ENCODE measurements around the gene FOSL1. TPM values are rescaled to one million over a fixed set of nuclear protein-coding genes. Genes with fewer than 3 reads are reported as not detected.

The FOSL1 gene
- total RNA-seq, 1 donor from 2014 or later = not detected

DNA sequence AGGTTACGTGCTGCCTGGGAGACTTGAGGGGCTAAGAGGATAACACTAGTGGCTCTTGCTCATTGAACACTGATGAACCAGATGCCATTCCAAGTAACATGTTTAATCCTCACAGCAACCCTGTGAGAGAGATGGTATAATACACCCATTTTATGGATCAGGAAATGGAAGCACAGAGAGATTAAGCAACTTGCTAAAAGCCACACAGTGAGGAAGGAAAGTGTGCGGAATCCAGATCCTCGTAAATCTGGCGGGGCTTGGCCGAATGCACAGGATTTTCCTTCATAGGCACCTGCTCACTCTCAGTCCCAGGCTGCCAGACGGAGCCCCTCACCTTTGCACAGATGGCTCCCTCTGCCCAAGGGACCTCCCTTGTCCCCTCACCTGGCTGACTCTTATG, 7.7 kb upstream of the FOSL1 start:
- H3K4me3 Mint-ChIP-seq = peak overlapping the region; percentile 64
- Histone ChIP-seq H4K20me1 (ENCODE audit: low read depth) (no peaks in the 10 kb centered on the region), H3K36me3 (no peaks in the 10 kb centered on the region), H3K79me2 (ENCODE audit: low read depth) (no peaks in the 10 kb centered on the region), H3K9ac (no peak overlapping the region), H3K4me3 (no peak overlapping the region), H3K27me3 (peaks cover 67% of the 10 kb centered on the region), H3K9me3 (ENCODE audit: low read depth) (no peaks in the 10 kb centered on the region), H3K4me2 (no peak overlapping the region), H3K27ac (no peak overlapping the region), H3K4me1 (no peaks in the 10 kb centered on the region), H2AFZ (replicated peaks) (no peak overlapping the region), H3F3A (ENCODE audit: low read depth) (peaks cover 3% of the 10 kb centered on the region)
- no peak overlapping the region for H3K27ac Mint-ChIP-seq
- no peaks in the 10 kb centered on the region for H3K36me3 Mint-ChIP-seq
- peaks cover 8% of the 10 kb centered on the region for H3K27me3 Mint-ChIP-seq (ENCODE audit: insufficient read depth, low read depth)
- no peaks in the 10 kb centered on the region for H3K9me3 Mint-ChIP-seq
- peaks cover 20% of the 10 kb centered on the region for H3K4me1 Mint-ChIP-seq
- no peak for DNase-seq (ENCODE audit: low spot score)
- TF ChIP-seq EZH2phosphoT487 (IDR thresholded peaks at IDR 0.05) (no peak), EZH2 (IDR thresholded peaks at IDR 0.05) (no peak)
- TF ChIP-seq, protein P1, sequence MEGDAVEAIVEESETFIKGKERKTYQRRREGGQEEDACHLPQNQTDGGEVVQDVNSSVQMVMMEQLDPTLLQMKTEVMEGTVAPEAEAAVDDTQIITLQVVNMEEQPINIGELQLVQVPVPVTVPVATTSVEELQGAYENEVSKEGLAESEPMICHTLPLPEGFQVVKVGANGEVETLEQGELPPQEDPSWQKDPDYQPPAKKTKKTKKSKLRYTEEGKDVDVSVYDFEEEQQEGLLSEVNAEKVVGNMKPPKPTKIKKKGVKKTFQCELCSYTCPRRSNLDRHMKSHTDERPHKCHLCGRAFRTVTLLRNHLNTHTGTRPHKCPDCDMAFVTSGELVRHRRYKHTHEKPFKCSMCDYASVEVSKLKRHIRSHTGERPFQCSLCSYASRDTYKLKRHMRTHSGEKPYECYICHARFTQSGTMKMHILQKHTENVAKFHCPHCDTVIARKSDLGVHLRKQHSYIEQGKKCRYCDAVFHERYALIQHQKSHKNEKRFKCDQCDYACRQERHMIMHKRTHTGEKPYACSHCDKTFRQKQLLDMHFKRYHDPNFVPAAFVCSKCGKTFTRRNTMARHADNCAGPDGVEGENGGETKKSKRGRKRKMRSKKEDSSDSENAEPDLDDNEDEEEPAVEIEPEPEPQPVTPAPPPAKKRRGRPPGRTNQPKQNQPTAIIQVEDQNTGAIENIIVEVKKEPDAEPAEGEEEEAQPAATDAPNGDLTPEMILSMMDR (IDR thresholded peaks at IDR 0.05) = no peak

- no peaks in the 10 kb centered on the region for H3K36me3 Mint-ChIP-seq
- no peaks in the 10 kb centered on the region for H3K9me3 Mint-ChIP-seq
- peaks cover 15% of the 10 kb centered on the region for H3K27me3 Mint-ChIP-seq (ENCODE audit: insufficient read depth, low read depth)
Observed at GRCh38 chr11:65906602-65907001, 6.4 kb upstream of the FOSL1 start.

GRCh38 chr11:65903715-65904114, 3.5 kb upstream of the FOSL1 start:
- no peaks in the 10 kb centered on the region for H4K20me1 ChIP-seq (ENCODE audit: low read depth)
- no peak for DNase-seq (ENCODE audit: low spot score)
- H3K79me2 ChIP-seq (ENCODE audit: low read depth) = no peaks in the 10 kb centered on the region
- H3K27me3 ChIP-seq = peaks cover 100% of the 10 kb centered on the region
- no peak overlapping the region for H2AFZ ChIP-seq (replicated peaks)
- H3K4me1 ChIP-seq = peaks cover 5% of the 10 kb centered on the region
- no peaks in the 10 kb centered on the region for H3K9me3 ChIP-seq (ENCODE audit: low read depth)
- H3K9me3 Mint-ChIP-seq = no peaks in the 10 kb centered on the region
- no peaks in the 10 kb centered on the region for H3K36me3 ChIP-seq
- H3K27ac Mint-ChIP-seq = no peak overlapping the region
- peaks cover 29% of the 10 kb centered on the region for H3K27me3 Mint-ChIP-seq (ENCODE audit: insufficient read depth, low read depth)
- peaks cover 9% of the 10 kb centered on the region for H3F3A ChIP-seq (ENCODE audit: low read depth)
- no peak overlapping the region for H3K4me3 Mint-ChIP-seq
- H3K4me1 Mint-ChIP-seq = peaks cover 19% of the 10 kb centered on the region
- H3K4me2 ChIP-seq = no peak overlapping the region
- H3K27ac ChIP-seq = no peak overlapping the region
- TF ChIP-seq EZH2phosphoT487 (IDR thresholded peaks at IDR 0.05) (no peak), EZH2 (IDR thresholded peaks at IDR 0.05) (no peak)
- TF ChIP-seq, protein P1 (IDR thresholded peaks at IDR 0.05) = no peak
- H3K4me3 ChIP-seq = no peak overlapping the region
- no peak overlapping the region for H3K9ac ChIP-seq
- H3K36me3 Mint-ChIP-seq = no peaks in the 10 kb centered on the region

More at GRCh38 chr11:65906602-65907001, 6.4 kb upstream of the FOSL1 start:
- no peak overlapping the region for H3K27ac ChIP-seq
- H3K4me3 ChIP-seq = no peak overlapping the region
- peaks cover 25% of the 10 kb centered on the region for H3K4me1 Mint-ChIP-seq
- H3K36me3 ChIP-seq = no peaks in the 10 kb centered on the region
- DNase-seq (ENCODE audit: low spot score) = no peak
- no peaks in the 10 kb centered on the region for H3K79me2 ChIP-seq (ENCODE audit: low read depth)
- H3K4me1 ChIP-seq = no peaks in the 10 kb centered on the region
- no peaks in the 10 kb centered on the region for H3K9me3 ChIP-seq (ENCODE audit: low read depth)
- H3F3A ChIP-seq (ENCODE audit: low read depth) = peaks cover 3% of the 10 kb centered on the region
- H3K27ac Mint-ChIP-seq = no peak overlapping the region
- H3K4me2 ChIP-seq = no peak overlapping the region
- no peaks in the 10 kb centered on the region for H4K20me1 ChIP-seq (ENCODE audit: low read depth)
- TF ChIP-seq, protein P1 (IDR thresholded peaks at IDR 0.05) = no peak
- TF ChIP-seq EZH2phosphoT487 (IDR thresholded peaks at IDR 0.05) = no peak
- no peak for TF ChIP-seq EZH2 (IDR thresholded peaks at IDR 0.05)
- H3K27me3 ChIP-seq = peaks cover 80% of the 10 kb centered on the region
- H3K4me3 Mint-ChIP-seq = no peak overlapping the region
- no peak overlapping the region for H3K9ac ChIP-seq
- no peak overlapping the region for H2AFZ ChIP-seq (replicated peaks)

Measured in neural progenitor cell (in vitro differentiated cells).